GM18868 (cell line): ENCODE measurements around the gene USP22.

Experiments
- ATAC-seq: cut with Tn5 transposase; IDR thresholded peaks from one replicate; pipeline ENCODE4 v1.9.1; 2021; ENCODE audit warnings: mild to moderate bottlenecking, moderate library complexity; ENCODE audit not compliant: unreplicated experiment

The USP22 gene

GRCh38 chr17:21049457-21049856 is 6.6 kb upstream of the USP22 start:
- ATAC-seq = no peak

- ATAC-seq = no peak
Measured at GRCh38 chr17:21046216-21046615, 3.4 kb upstream of the USP22 start.

GRCh38 chr17:21044971-21045370 is 2.2 kb upstream of the USP22 start:
- no peak for ATAC-seq

GRCh38 chr17:21043296-21044232 is 753 bp upstream of the USP22 start:
- ATAC-seq = peak; percentile 86

GRCh38 chr17:21041741-21042457 is 912 bp downstream of the USP22 start:
- ATAC-seq = no peak

- no peak for ATAC-seq
Measured at GRCh38 chr17:21039839-21040575, 2.8 kb downstream of the USP22 start.

GRCh38 chr17:21037117-21037803 is 5.6 kb downstream of the USP22 start:
- ATAC-seq = no peak

GRCh38 chr17:21036361-21036881 is 6.4 kb downstream of the USP22 start:
- peak; percentile 33 for ATAC-seq

- no peak for ATAC-seq
Measured at GRCh38 chr17:21035406-21035805, 7.4 kb downstream of the USP22 start.

- ATAC-seq = peak; percentile 63
Measured at GRCh38 chr17:21034340-21035235, 8.2 kb downstream of the USP22 start.

- ATAC-seq = no peak
Measured at GRCh38 chr17:21033350-21033749, 9.5 kb downstream of the USP22 start.

GRCh38 chr17:21031756-21032396 is 10.9 kb downstream of the USP22 start:
- no peak for ATAC-seq

- no peak for ATAC-seq
Measured at GRCh38 chr17:21030375-21030774, 12.4 kb downstream of the USP22 start.

- no peak for ATAC-seq
Measured at GRCh38 chr17:21029515-21029914, 13.3 kb downstream of the USP22 start.

- no peak for ATAC-seq
Measured at GRCh38 chr17:21029036-21029435, 13.8 kb downstream of the USP22 start.

- no peak for ATAC-seq
Measured at GRCh38 chr17:21028192-21028591, 14.6 kb downstream of the USP22 start.

- no peak for ATAC-seq
Measured at GRCh38 chr17:21027031-21027430, 15.8 kb downstream of the USP22 start.

GRCh38 chr17:21025451-21025850 is 17.4 kb downstream of the USP22 start:
- ATAC-seq = no peak

GRCh38 chr17:21024024-21024423 is 18.8 kb downstream of the USP22 start:
- no peak for ATAC-seq
